PC-3 (cell line): Measurements from ENCODE around the gene CLUH. TPM values are rescaled to one million over a fixed set of nuclear protein-coding genes. Genes with fewer than 3 reads are reported as not detected.
A peak's percentile ranks its signal among the peaks of the same experiment; 100 is the strongest.
"Not testable (repeated sequence)": the region's sequence is repeated elsewhere in the genome, so short reads cannot be mapped to it uniquely, and the experiment has no call there.

Experiments used
- ATAC-seq: fragments of 200-7000 bp; cut with Tn5 transposase; 2 replicates; pipeline ENCODE4 v1.9.1; 2020; ENCODE audit warnings: mild to moderate bottlenecking, moderate library complexity
- BruUV-seq: library from RNA; stranded (reverse); fragments of 400-500 nt; replicated peaks from 2 replicates; lab custom pipeline; 2021; lab: Mats Ljungman, UMichigan
- CTCF ChIA-PET: fragments of 300-600 bp; sonication (Branson Sonifier 250); formaldehyde crosslinking; loops from one replicate; lab custom pipeline; 2022; ENCODE audit warnings: antibody characterized with exemption; lab: Charles Lee
- POLR2A ChIA-PET: fragments of 300-600 bp; sonication (Branson Sonifier 250); formaldehyde crosslinking; loops from one replicate; lab custom pipeline; 2022; ENCODE audit warnings: antibody characterized with exemption; ENCODE audit not compliant: unreplicated experiment; lab: Charles Lee
- DNase-seq: peaks from one replicate; pipeline ENCODE4 v3.0.0-alpha.2; 2015
- H2AFZ ChIP-seq: fragments of 300-600 bp; sonication (generic); 2 replicates; pipeline ENCODE4 v1.6.0; 2016; ENCODE audit warnings: antibody characterized with exemption, low read length
- H3F3A ChIP-seq: fragments of 300-600 bp; sonication (generic); one replicate; pipeline ENCODE4 v1.6.0; 2017; ENCODE audit warnings: antibody characterized with exemption, low read length, control low read depth, mild to moderate bottlenecking; ENCODE audit not compliant: unreplicated experiment
- H3K27ac ChIP-seq: fragments of 300-600 bp; sonication (generic); 2 replicates; pipeline ENCODE4 v1.5.1; 2016; ENCODE audit warnings: mild to moderate bottlenecking, low read length
- H3K27me3 ChIP-seq: fragments of 300-600 bp; sonication (generic); 2 replicates; pipeline ENCODE4 v1.6.1; 2016; ENCODE audit warnings: low read length, mixed read lengths
- H3K36me3 ChIP-seq: fragments of 300-600 bp; sonication (generic); 2 replicates; pipeline ENCODE4 v1.6.1; 2016; ENCODE audit warnings: low read depth, mixed run types, low read length, mixed read lengths
- H3K4me1 ChIP-seq: fragments of 300-600 bp; sonication (generic); 2 replicates; pipeline ENCODE4 v1.5.1; 2016; ENCODE audit warnings: low read length; ENCODE audit not compliant: insufficient read depth
- H3K4me2 ChIP-seq: fragments of 300-600 bp; sonication (generic); 2 replicates; pipeline ENCODE4 v1.6.0; 2016; ENCODE audit warnings: low read length
- H3K4me3 ChIP-seq: fragments of 300-600 bp; sonication (generic); 2 replicates; pipeline ENCODE4 v1.5.1; 2016; ENCODE audit warnings: mild to moderate bottlenecking, low read length, mixed read lengths
- H3K79me2 ChIP-seq: fragments of 300-600 bp; sonication (generic); 2 replicates; pipeline ENCODE4 v1.6.1; 2017; ENCODE audit warnings: low read length, mixed read lengths
- H3K9ac ChIP-seq: fragments of 300-600 bp; sonication (generic); 2 replicates; pipeline ENCODE4 v1.6.0; 2016; ENCODE audit warnings: mild to moderate bottlenecking, low read length
- H3K9me2 ChIP-seq: fragments of 300-600 bp; sonication (generic); replicated peaks from 2 replicates; pipeline ENCODE4 v1.6.1; 2016; ENCODE audit warnings: mixed run types, low read length, mixed read lengths
- H3K9me3 ChIP-seq: fragments of 300-600 bp; sonication (generic); 2 replicates; pipeline ENCODE4 v1.6.1; 2016; ENCODE audit warnings: low read length, mixed read lengths
- H4K20me1 ChIP-seq: fragments of 300-600 bp; sonication (generic); 2 replicates; pipeline ENCODE4 v1.6.1; 2016; ENCODE audit warnings: low read length, mixed read lengths
- CTCF ChIP-seq: fragments of 300-600 bp; sonication (generic); conservative IDR thresholded peaks from 2 replicates; pipeline ENCODE4 v1.5.1; 2017; ENCODE audit warnings: antibody characterized with exemption, low read depth, mild to moderate bottlenecking, low read length
- EZH2 ChIP-seq: fragments of 300-600 bp; sonication (generic); IDR thresholded peaks from one replicate; pipeline ENCODE4 v1.6.1; 2017; ENCODE audit warnings: antibody characterized with exemption, mild to moderate bottlenecking, low read length; ENCODE audit not compliant: unreplicated experiment
- EZH2phosphoT487 ChIP-seq: fragments of 300-600 bp; sonication (generic); IDR thresholded peaks from 2 replicates; pipeline ENCODE4 v1.6.1; 2018; ENCODE audit warnings: mild to moderate bottlenecking, antibody characterized with exemption, low read length, borderline replicate concordance
- intact Hi-C: fragments of 100-400 bp; cut with micrococcal nuclease; formaldehyde crosslinking; loops from 2 replicates; pipeline ENCODE4 v1.9.0; 2023
- total RNA-seq: library from RNA; depleted of rRNA; stranded (reverse); fragments of >200 nt; gene quantifications from 2 replicates; pipeline ENCODE4 v1.2.3, GENCODE V29; 2014

The CLUH gene
- total RNA-seq, 1 experiment from 2014 or later, result 108 TPM

- ATAC-seq (no peak), DNase-seq (no peak)
- Histone ChIP-seq H3K27me3 (no peaks in the 10 kb centered on the region), H3K9me3 (no peaks in the 10 kb centered on the region), H3K79me2 (0 out of 2 replicates have a peak, but pooled peaks cover 4% of the 10 kb centered on the region), H3K9me2 (no peaks in the 10 kb centered on the region), H3F3A (no peaks in the 10 kb centered on the region), H3K9ac (no peak overlapping the region), H3K4me1 (no peaks in the 10 kb centered on the region), H3K4me3 (no peak overlapping the region), H3K27ac (no peak overlapping the region), H4K20me1 (no peaks in the 10 kb centered on the region), H3K36me3 (peaks cover 24% of the 10 kb centered on the region; the same call in 1 of the 2 replicates), H3K4me2 (no peak overlapping the region), H2AFZ (no peak overlapping the region)
- intact Hi-C loops, result loop anchor here (10.0 kb wide), 1 partner anchor 157 kb away; the partner anchor contains the start of gene METTL16
- BruUV-seq, result no TSS peak
- ChIA-PET POLR2A (interaction anchor here (0.5 kb wide), 1 partner anchor 115 kb away, joined by 3 read pairs; no protein-coding TSS in a partner anchor), CTCF (no interaction called here)
- no peak for TF ChIP-seq CTCF
- TF ChIP-seq EZH2phosphoT487, result no peak
- TF ChIP-seq EZH2, result no peak
Observed at GRCh38 chr17:2672026-2672425, 39.5 kb downstream of the CLUH start.

- CTCF ChIA-PET, H3K9me2 ChIP-seq, H3K9ac ChIP-seq, H3K4me2 ChIP-seq, H3K27me3 ChIP-seq, intact Hi-C loops, DNase-seq, H3F3A ChIP-seq, H3K9me3 ChIP-seq, BruUV-seq, H3K4me1 ChIP-seq, H2AFZ ChIP-seq, H3K27ac ChIP-seq, H3K36me3 ChIP-seq, H3K4me3 ChIP-seq, H4K20me1 ChIP-seq, ATAC-seq: not testable (repeated sequence)
- peaks cover 87% of the 10 kb centered on the region for H3K79me2 ChIP-seq
- POLR2A ChIA-PET, result interaction anchor here (0.7 kb wide), 1 partner anchor 477 kb away, joined by 4 read pairs; no protein-coding TSS in a partner anchor
Observed at GRCh38 chr17:2660410-2660809, 51.2 kb downstream of the CLUH start.

GRCh38 chr17:2659337-2659736 lies 52.2 kb downstream of the CLUH start:
- CTCF ChIA-PET, H3K27me3 ChIP-seq, H3K4me1 ChIP-seq, H3K4me2 ChIP-seq, H3K9me2 ChIP-seq, H2AFZ ChIP-seq, H3K27ac ChIP-seq, H3K9ac ChIP-seq, BruUV-seq, H4K20me1 ChIP-seq, H3K36me3 ChIP-seq, H3F3A ChIP-seq, H3K4me3 ChIP-seq, POLR2A ChIA-PET, H3K9me3 ChIP-seq: not testable (repeated sequence)
- DNase-seq (peak; percentile 40), ATAC-seq (peak; percentile 35)
- H3K79me2 ChIP-seq, result peaks cover 87% of the 10 kb centered on the region
- intact Hi-C loops, result loop anchor here (10.0 kb wide), 1 partner anchor 65 kb away; the partner anchor contains the start of gene PAFAH1B1

- H4K20me1 ChIP-seq, result no peaks in the 10 kb centered on the region
- H3K27ac ChIP-seq, result no peak overlapping the region
- peaks cover 2% of the 10 kb centered on the region for H3K4me1 ChIP-seq
- no peaks in the 10 kb centered on the region for H3F3A ChIP-seq
- ChIA-PET POLR2A (no interaction called here), CTCF (no interaction called here)
- H3K27me3 ChIP-seq, result no peaks in the 10 kb centered on the region
- no peaks in the 10 kb centered on the region for H3K9me3 ChIP-seq
- DNase-seq (no peak), ATAC-seq (no peak)
- peaks cover 83% of the 10 kb centered on the region for H3K79me2 ChIP-seq
- no peak overlapping the region for H3K4me2 ChIP-seq
- H3K9ac ChIP-seq, result no peak overlapping the region
- no peak for TF ChIP-seq EZH2
- TF ChIP-seq EZH2phosphoT487, result no peak
- TF ChIP-seq CTCF, result no peak
- peaks cover 4% of the 10 kb centered on the region; the same call in 1 of the 2 replicates for H3K36me3 ChIP-seq
- H3K4me3 ChIP-seq, result no peak overlapping the region
- no TSS peak for BruUV-seq
- H2AFZ ChIP-seq, result no peak overlapping the region
- intact Hi-C loops, result loop anchor here (10.0 kb wide), 1 partner anchor 61 kb away; the partner anchor contains the start of gene PAFAH1B1
- H3K9me2 ChIP-seq, result no peaks in the 10 kb centered on the region
Observed at GRCh38 chr17:2656283-2656682, 55.3 kb downstream of the CLUH start.
